RWPE2 (cell line): ENCODE results near the gene PSME3.

Experiments
- ATAC-seq: fragments of 200-7000 bp; cut with Tn5 transposase; 3 replicates; pipeline ENCODE4 v1.9.1; 2021; ENCODE audit warnings: low read depth
- DNase-seq: peaks from one replicate; pipeline ENCODE4 v3.0.0-alpha.2; 2020; ENCODE audit warnings: low spot score
- H3K27ac ChIP-seq: fragments of 450-650 bp; 2 replicates; pipeline ENCODE4 v1.5.1; 2017; ENCODE audit warnings: mild to moderate bottlenecking; ENCODE audit not compliant: poor library complexity, severe bottlenecking
- H3K27me3 ChIP-seq: fragments of 250-450 bp; sonication (Bioruptor Pico); 2 replicates; pipeline ENCODE4 v1.5.1; 2021; ENCODE audit warnings: mild to moderate bottlenecking, moderate library complexity; ENCODE audit not compliant: insufficient read depth, poor library complexity, severe bottlenecking
- H3K36me3 ChIP-seq: fragments of 250-450 bp; sonication (Bioruptor Pico); 2 replicates; pipeline ENCODE4 v1.5.1; 2020; ENCODE audit warnings: low read depth, mild to moderate bottlenecking, moderate library complexity
- H3K4me1 ChIP-seq: fragments of 250-450 bp; sonication (Bioruptor Pico); 2 replicates; pipeline ENCODE4 v1.5.1; 2021; ENCODE audit warnings: mild to moderate bottlenecking, moderate library complexity; ENCODE audit not compliant: insufficient read depth, poor library complexity, severe bottlenecking
- H3K4me3 ChIP-seq: fragments of 250-450 bp; sonication (Bioruptor Pico); 2 replicates; pipeline ENCODE4 v1.5.1; 2021; ENCODE audit warnings: mild to moderate bottlenecking, moderate library complexity; ENCODE audit not compliant: severe bottlenecking
- H3K9me3 ChIP-seq: fragments of 250-450 bp; sonication (Bioruptor Pico); 2 replicates; pipeline ENCODE4 v1.5.1; 2021; ENCODE audit warnings: mild to moderate bottlenecking, moderate library complexity; ENCODE audit not compliant: severe bottlenecking
- CTCF ChIP-seq: fragments of 450-650 bp; IDR thresholded peaks from one replicate; pipeline ENCODE4 v1.5.1; 2017; ENCODE audit warnings: mild to moderate bottlenecking, moderate library complexity; ENCODE audit not compliant: poor library complexity, severe bottlenecking

Gene PSME3

GRCh38 chr17:42845918-42846593 lies 12.9 kb downstream of the PSME3 start:
- Histone ChIP-seq H3K9me3 (no peaks in the 10 kb centered on the region), H3K27ac (no peak overlapping the region), H3K27me3 (no peaks in the 10 kb centered on the region), H3K36me3 (peaks cover 40% of the 10 kb centered on the region), H3K4me3 (no peak overlapping the region), H3K4me1 (no peaks in the 10 kb centered on the region)
- ATAC-seq (peak; percentile 5; the same call in 1 of the 3 replicates), DNase-seq (no peak)
- no peak for TF ChIP-seq CTCF

GRCh38 chr17:42846594-42847280 lies 13.5 kb downstream of the PSME3 start:
- Histone ChIP-seq H3K4me3 (no peak overlapping the region), H3K36me3 (peaks cover 33% of the 10 kb centered on the region), H3K27me3 (no peaks in the 10 kb centered on the region), H3K4me1 (no peaks in the 10 kb centered on the region), H3K27ac (no peak overlapping the region), H3K9me3 (no peaks in the 10 kb centered on the region)
- TF ChIP-seq CTCF, result no peak
- no peak for DNase-seq
- peak; percentile 46; the same call in 2 of the 3 replicates for ATAC-seq

- H3K4me1 ChIP-seq, result no peaks in the 10 kb centered on the region
- no peak overlapping the region for H3K4me3 ChIP-seq
- DNase-seq, result no peak
- H3K27me3 ChIP-seq, result no peaks in the 10 kb centered on the region
- no peaks in the 10 kb centered on the region for H3K9me3 ChIP-seq
- peaks cover 19% of the 10 kb centered on the region for H3K36me3 ChIP-seq
- no peak for TF ChIP-seq CTCF
- H3K27ac ChIP-seq, result no peak overlapping the region
- ATAC-seq, result no peak
Measured at GRCh38 chr17:42848093-42848492, 14.9 kb downstream of the PSME3 start.

GRCh38 chr17:42849031-42849430 lies 15.8 kb downstream of the PSME3 start:
- DNase-seq (no peak), ATAC-seq (no peak)
- no peak for TF ChIP-seq CTCF
- Histone ChIP-seq H3K4me1 (no peaks in the 10 kb centered on the region), H3K4me3 (no peak overlapping the region), H3K36me3 (peaks cover 10% of the 10 kb centered on the region; the same call in 1 of the 2 replicates), H3K9me3 (no peaks in the 10 kb centered on the region), H3K27me3 (no peaks in the 10 kb centered on the region), H3K27ac (no peak overlapping the region)
